ENCODE measurements around the gene RNF208.

Gene RNF208

DNA sequence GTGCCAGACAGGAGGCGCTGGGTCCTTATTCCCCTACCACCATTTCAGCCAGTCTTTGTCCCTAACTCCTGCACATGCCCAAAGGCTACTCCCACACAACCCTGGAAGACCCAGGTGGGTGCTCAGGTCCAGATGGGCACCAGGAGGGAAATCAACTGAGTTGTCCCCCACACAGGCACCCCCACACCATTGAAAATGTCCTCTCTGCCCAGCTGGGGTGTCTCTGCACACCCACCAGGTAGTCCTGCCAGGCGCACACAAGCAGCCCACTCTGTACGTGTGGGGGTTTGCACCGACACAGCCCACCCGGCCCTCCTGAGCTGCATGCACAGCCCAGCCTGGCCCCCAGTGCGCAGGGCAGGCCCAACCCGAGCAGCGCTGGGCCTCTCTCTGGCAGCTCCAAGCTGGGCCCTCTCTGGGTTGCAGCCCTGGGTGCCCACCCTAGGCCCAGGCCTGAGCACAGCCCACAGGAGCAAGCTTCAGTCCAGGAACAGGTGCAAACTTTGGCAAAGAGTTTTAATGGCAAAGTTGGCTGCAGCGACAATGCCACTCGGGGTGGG is 2.2 kb downstream of the RNF208 start:
- H3K36me3 ChIP-seq (ENCODE audit: control insufficient read depth, low read depth, low read length), result peaks cover 3% of the 10 kb centered on the region
- H3K9me3 ChIP-seq (ENCODE audit: control insufficient read depth, low read depth, low read length), result no peaks in the 10 kb centered on the region
- no peaks in the 10 kb centered on the region for H3K4me1 ChIP-seq (ENCODE audit: control insufficient read depth, low read depth, low read length)
- no peak overlapping the region for H3K27ac ChIP-seq (ENCODE audit: low read length)
- H3K9ac ChIP-seq (ENCODE audit: low read length), result no peak overlapping the region
- H3K4me3 ChIP-seq (ENCODE audit: low read length), result no peak overlapping the region
- peaks cover 8% of the 10 kb centered on the region for H3K27me3 ChIP-seq (ENCODE audit: control insufficient read depth, insufficient read depth, low read length)

DNA sequence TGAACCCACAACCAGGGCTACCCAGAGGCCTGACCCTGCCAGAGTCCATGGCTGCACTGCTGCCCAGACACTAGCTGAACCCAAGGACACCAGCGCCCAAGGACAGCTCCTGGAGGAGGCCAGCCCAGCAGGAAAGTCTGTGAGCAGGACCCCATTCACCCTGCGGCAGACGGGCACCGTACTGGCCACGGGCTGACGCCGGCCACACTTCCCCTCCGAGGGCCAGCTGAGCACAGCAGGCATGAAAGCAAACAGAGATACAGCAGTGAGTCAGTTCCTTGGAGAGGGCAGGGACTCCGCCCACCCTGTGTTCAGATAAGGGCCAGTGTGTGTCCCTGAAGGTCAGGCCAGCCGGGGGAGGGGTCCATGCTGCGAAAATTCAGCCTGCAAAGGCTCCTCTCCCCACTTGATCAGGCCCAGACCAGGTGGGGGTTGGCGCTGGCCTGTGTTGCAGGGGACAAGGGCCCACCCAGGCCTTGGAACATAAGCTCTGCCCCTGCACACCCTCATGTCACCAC is 3.2 kb downstream of the RNF208 start:
- H3K36me3 ChIP-seq (ENCODE audit: control insufficient read depth, low read depth, low read length), result peaks cover 9% of the 10 kb centered on the region
- H3K27ac ChIP-seq (ENCODE audit: low read length), result no peak overlapping the region
- peaks cover 8% of the 10 kb centered on the region for H3K27me3 ChIP-seq (ENCODE audit: control insufficient read depth, insufficient read depth, low read length)
- no peaks in the 10 kb centered on the region for H3K9me3 ChIP-seq (ENCODE audit: control insufficient read depth, low read depth, low read length)
- H3K4me3 ChIP-seq (ENCODE audit: low read length), result no peak overlapping the region
- no peak overlapping the region for H3K9ac ChIP-seq (ENCODE audit: low read length)
- H3K4me1 ChIP-seq (ENCODE audit: control insufficient read depth, low read depth, low read length), result no peaks in the 10 kb centered on the region

DNA sequence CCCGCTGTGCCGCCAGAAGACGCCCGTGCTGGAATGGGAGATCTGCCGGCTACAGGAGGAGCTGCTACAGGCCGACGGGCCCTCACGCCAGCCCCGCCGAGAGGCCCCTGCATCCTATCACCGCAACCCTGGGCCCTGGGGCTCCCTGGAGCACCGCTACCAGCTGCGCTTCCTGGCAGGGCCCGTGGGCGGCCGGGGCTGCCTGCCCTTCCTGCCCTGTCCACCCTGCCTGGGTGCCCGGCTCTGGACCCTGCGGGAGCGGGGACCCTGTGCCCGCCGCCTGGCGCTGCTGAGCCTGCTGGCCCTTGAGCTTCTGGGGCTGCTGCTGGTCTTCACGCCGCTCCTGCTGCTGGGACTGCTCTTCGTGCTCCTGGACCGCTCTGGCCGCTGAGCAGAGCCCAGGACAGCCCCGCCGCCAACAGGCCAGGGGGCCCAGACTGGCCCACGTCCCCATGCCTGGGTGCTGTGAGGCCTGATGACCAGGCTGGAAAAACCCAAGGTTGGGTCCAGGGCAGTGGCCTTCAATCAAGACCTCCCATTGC is 3.8 kb downstream of the RNF208 start:
- no peak overlapping the region for H3K4me3 ChIP-seq (ENCODE audit: low read length)
- H3K27ac ChIP-seq (ENCODE audit: low read length), result no peak overlapping the region
- peaks cover 9% of the 10 kb centered on the region for H3K36me3 ChIP-seq (ENCODE audit: control insufficient read depth, low read depth, low read length)
- H3K9me3 ChIP-seq (ENCODE audit: control insufficient read depth, low read depth, low read length), result no peaks in the 10 kb centered on the region
- H3K27me3 ChIP-seq (ENCODE audit: control insufficient read depth, insufficient read depth, low read length), result peaks cover 8% of the 10 kb centered on the region
- H3K4me1 ChIP-seq (ENCODE audit: control insufficient read depth, low read depth, low read length), result no peaks in the 10 kb centered on the region
- no peak overlapping the region for H3K9ac ChIP-seq (ENCODE audit: low read length)

DNA sequence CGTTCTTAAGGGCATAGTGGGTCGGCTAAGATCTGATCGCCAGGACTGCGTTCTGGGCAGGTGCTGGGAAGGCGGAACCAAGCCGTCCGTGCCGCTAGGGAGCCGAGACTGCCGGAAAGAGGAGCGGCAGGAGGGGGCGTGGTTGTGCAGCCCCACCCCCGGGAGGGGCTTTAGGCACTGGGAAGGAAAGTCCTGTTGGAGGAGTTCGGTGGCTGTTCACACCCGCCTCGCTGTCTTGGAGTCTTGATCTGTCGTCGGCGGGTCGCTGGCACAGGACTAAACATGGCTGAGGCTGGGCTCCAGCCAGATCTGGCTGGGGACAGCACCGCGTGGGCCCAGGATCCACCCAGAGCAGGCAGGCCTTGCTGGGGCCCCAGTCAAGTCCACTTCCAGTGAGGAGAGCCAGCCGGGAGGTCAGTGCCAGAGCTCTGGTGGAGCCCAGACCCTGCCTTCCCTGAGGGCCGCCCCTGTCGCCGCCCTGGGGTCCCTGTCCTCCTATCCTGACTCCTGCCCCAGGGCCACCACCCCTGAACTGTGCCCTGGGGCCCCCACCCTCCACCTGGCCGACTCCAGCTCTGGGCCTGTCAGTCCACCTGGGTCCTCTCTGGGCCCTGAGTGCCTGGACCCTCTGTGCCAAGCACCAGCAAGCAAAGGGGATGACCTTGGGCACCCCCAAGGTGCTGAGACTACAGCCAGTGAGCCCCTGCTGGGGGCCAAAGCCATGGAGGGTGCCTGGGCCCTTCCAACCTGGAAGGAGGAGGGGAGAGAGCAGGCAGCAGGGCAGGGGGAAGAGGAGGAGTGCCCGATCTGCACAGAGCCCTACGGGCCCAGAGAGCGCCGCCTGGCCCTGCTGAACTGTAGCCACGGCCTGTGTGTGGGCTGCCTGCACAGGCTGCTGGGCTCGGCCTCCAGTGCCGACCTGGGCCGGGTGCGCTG is 4.5 kb downstream of the RNF208 start:
- Histone ChIP-seq H3K9me3 (ENCODE audit: control insufficient read depth, low read depth, low read length) (no peaks in the 10 kb centered on the region), H3K36me3 (ENCODE audit: control insufficient read depth, low read depth, low read length) (peaks cover 9% of the 10 kb centered on the region), H3K4me3 (ENCODE audit: low read length) (no peak overlapping the region), H3K4me1 (ENCODE audit: control insufficient read depth, low read depth, low read length) (no peaks in the 10 kb centered on the region), H3K9ac (ENCODE audit: low read length) (no peak overlapping the region), H3K27me3 (ENCODE audit: control insufficient read depth, insufficient read depth, low read length) (peaks cover 3% of the 10 kb centered on the region), H3K27ac (ENCODE audit: low read length) (no peak overlapping the region)

DNA sequence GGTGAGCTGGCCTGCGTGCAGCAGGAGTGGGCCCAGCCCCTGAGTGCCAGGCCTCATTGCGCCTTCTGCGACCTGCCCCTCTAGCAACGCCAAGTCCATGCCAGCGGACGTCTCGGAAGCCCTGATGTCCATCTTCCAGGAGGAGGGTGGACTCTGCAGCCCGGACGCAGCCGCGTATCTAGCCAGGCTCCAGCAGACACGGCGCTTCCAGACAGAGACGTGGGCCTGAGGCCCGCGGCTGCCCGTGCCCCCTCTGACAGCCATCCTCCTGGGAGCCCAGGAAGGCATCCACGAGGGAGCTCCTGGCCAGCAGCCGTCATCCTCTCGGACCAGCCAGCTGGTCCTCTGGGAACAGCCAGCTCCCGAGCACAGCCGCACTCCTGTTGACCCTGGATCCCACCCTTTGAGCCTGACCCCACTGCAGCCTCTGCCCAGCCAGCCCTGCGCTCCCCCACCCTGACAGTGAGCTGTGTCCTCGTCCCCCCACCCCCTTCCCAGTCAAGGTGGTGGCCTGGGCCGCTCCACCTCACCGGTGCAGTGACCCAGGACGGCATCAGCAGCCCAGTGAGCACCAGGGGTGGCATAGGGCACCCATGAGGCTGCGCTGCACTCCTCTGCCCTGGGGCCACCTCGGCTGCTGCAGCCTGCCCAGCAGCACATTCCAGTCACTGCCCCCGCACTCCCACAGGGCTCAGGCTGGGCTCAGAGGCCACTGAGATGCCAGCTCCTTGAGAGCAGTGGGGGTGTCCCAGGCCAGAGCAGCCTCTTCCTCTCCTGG is 5.7 kb downstream of the RNF208 start:
- no peaks in the 10 kb centered on the region for H3K4me1 ChIP-seq (ENCODE audit: control insufficient read depth, low read depth, low read length)
- H3K9ac ChIP-seq (ENCODE audit: low read length), result no peak overlapping the region
- peaks cover 9% of the 10 kb centered on the region for H3K36me3 ChIP-seq (ENCODE audit: control insufficient read depth, low read depth, low read length)
- H3K9me3 ChIP-seq (ENCODE audit: control insufficient read depth, low read depth, low read length), result no peaks in the 10 kb centered on the region
- no peaks in the 10 kb centered on the region for H3K27me3 ChIP-seq (ENCODE audit: control insufficient read depth, insufficient read depth, low read length)
- H3K27ac ChIP-seq (ENCODE audit: low read length), result no peak overlapping the region
- H3K4me3 ChIP-seq (ENCODE audit: low read length), result no peak overlapping the region

DNA sequence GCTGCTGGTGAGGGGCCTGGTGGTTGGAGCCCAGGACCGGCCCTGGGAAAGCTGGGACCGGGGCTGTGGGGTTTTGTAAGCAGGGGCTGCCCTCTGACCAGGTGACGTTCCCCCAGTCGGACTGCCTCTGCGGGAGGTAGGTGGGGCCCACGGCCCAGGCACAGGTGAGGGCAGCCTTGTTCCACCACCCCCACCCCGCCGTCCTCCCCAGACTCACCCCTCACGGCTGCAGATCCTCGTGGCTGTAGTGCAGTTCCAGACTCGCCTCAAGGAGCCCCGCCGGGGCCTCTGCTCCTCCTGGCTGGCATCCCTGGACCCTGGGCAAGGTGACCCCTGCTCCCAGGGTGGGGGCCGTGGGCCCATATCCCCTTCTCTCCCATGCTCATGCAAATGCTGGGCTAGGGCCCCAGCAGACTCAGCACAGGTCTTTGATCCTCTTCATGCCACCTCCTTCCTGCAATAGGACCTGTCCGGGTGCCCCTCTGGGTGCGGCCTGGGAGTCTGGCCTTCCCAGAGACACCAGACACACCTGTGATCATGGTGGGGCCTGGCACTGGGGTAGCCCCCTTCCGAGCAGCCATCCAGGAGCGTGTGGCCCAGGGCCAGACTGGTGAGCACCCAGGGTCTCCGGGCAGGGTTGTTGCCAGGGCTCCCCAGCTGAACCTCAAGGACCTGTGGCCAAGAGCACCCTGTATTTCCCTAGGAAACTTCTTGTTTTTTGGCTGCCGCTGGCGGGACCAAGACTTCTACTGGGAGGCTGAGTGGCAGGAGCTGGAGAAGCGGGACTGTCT is 6.6 kb downstream of the RNF208 start:
- Histone ChIP-seq H3K27ac (ENCODE audit: low read length) (no peak overlapping the region), H3K4me3 (ENCODE audit: low read length) (no peak overlapping the region), H3K36me3 (ENCODE audit: control insufficient read depth, low read depth, low read length) (peaks cover 9% of the 10 kb centered on the region), H3K9ac (ENCODE audit: low read length) (no peak overlapping the region), H3K9me3 (ENCODE audit: control insufficient read depth, low read depth, low read length) (no peaks in the 10 kb centered on the region), H3K27me3 (ENCODE audit: control insufficient read depth, insufficient read depth, low read length) (no peaks in the 10 kb centered on the region), H3K4me1 (ENCODE audit: control insufficient read depth, low read depth, low read length) (no peaks in the 10 kb centered on the region)

DNA sequence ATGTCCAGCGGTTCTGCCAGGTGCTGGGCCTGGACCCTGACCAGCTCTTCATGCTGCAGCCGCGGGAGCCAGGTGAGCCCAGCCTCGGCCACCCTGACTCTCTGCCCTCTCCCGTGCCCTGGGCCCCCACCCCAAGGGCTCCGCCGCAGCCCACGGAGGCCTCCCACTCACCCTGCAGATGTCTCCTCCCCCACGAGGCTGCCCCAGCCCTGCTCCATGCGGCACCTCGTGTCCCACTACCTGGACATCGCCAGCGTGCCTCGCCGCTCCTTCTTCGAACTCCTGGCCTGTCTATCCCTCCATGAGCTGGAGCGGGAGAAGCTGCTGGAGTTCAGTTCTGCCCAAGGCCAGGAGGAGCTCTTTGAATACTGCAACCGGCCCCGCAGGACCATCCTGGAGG is 7.4 kb downstream of the RNF208 start:
- H3K27me3 ChIP-seq (ENCODE audit: control insufficient read depth, insufficient read depth, low read length), result no peaks in the 10 kb centered on the region
- H3K4me1 ChIP-seq (ENCODE audit: control insufficient read depth, low read depth, low read length), result no peaks in the 10 kb centered on the region
- no peaks in the 10 kb centered on the region for H3K9me3 ChIP-seq (ENCODE audit: control insufficient read depth, low read depth, low read length)
- H3K9ac ChIP-seq (ENCODE audit: low read length), result no peak overlapping the region
- H3K36me3 ChIP-seq (ENCODE audit: control insufficient read depth, low read depth, low read length), result peaks cover 15% of the 10 kb centered on the region
- H3K27ac ChIP-seq (ENCODE audit: low read length), result no peak overlapping the region
- H3K4me3 ChIP-seq (ENCODE audit: low read length), result no peak overlapping the region

DNA sequence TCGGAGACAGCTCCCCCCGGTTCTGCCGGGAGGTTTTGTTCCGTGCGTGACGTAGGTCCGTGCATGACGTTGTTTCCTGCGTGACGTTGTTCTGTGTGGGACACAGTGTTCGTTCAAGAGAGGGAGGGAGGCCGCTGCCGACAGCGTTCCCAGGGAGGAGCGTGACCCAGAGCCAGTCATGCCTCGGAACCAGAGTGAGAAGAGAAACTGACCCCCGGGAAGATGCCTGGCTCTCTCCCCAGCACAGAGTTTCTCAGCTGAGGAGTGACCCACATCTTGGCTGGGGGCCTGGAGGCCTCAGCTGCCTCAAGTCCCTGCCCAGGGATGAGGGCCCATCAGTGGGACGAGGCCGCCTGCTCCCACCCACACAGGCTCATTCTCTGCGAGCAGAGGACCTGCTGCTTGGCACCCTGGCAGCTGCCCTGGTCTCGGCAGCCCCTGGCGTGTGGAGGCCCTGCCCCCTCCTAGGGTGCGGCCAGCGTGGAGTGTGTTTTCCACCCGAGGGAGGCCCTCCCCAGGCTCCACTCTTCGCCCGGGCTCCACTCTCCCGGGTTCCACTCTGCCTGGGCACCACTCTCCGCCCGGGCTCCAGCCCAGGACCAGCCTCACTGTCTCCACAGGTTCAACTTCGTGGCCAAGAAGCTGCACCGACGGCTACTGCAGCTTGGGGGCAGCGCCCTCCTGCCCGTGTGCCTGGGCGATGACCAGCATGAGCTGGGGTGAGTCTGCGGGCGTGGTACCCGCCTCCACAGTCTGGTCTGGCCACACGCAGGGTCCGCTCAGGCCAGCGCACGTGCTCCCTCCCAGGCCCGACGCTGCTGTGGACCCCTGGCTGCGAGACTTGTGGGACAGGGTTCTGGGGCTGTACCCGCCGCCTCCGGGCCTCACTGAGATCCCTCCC is 8.6 kb downstream of the RNF208 start:
- Histone ChIP-seq H3K27me3 (ENCODE audit: control insufficient read depth, insufficient read depth, low read length) (no peaks in the 10 kb centered on the region), H3K27ac (ENCODE audit: low read length) (no peak overlapping the region), H3K4me1 (ENCODE audit: control insufficient read depth, low read depth, low read length) (no peaks in the 10 kb centered on the region), H3K36me3 (ENCODE audit: control insufficient read depth, low read depth, low read length) (peaks cover 15% of the 10 kb centered on the region), H3K9ac (ENCODE audit: low read length) (no peak overlapping the region), H3K9me3 (ENCODE audit: control insufficient read depth, low read depth, low read length) (no peaks in the 10 kb centered on the region), H3K4me3 (ENCODE audit: low read length) (no peak overlapping the region)

DNA sequence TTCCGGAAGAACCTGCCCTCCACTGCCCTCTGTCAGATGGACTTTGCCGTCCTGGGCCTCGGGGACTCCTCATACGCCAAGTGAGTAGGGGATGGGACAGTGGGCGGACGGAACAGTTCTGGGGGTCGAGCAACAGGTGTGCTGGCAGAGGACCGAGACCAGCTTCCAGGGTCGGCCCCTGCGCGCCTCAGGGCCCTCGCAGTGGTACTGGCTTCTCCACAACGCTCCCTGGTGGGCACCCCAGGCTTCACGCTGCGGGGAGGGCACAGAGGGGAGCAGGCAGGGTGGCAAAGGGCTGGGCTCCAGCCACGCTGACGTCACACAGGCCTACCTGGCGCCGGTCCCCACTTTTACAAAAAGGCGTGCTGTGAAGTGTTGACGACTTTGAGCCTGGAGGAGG is 9.5 kb downstream of the RNF208 start:
- no peak overlapping the region for H3K4me3 ChIP-seq (ENCODE audit: low read length)
- H3K9ac ChIP-seq (ENCODE audit: low read length), result no peak overlapping the region
- no peak overlapping the region for H3K27ac ChIP-seq (ENCODE audit: low read length)
- H3K36me3 ChIP-seq (ENCODE audit: control insufficient read depth, low read depth, low read length), result peaks cover 15% of the 10 kb centered on the region
- H3K9me3 ChIP-seq (ENCODE audit: control insufficient read depth, low read depth, low read length), result no peaks in the 10 kb centered on the region
- H3K4me1 ChIP-seq (ENCODE audit: control insufficient read depth, low read depth, low read length), result no peaks in the 10 kb centered on the region
- no peaks in the 10 kb centered on the region for H3K27me3 ChIP-seq (ENCODE audit: control insufficient read depth, insufficient read depth, low read length)

DNA sequence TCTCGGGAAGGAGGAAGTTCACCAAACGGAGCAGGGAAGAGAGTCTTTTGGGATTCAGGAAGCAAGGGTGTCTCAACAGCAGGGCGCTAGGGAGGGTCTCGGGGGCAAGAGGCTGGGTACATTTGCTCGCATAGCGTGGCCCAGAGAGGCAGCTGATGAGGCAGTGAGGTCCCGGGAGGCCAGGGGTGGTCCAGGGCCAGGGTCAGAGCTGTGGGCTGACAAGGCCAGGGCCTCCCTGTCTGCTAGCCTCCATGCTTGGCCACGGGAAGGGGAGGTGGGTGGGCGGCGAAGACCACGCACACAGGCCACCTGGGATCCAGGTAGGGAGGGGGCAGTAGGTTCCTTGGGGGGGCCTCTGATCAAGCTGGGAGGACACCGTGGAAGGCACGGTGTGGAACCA is 10.5 kb downstream of the RNF208 start:
- H3K4me3 ChIP-seq (ENCODE audit: low read length), result no peak overlapping the region
- no peaks in the 10 kb centered on the region for H3K9me3 ChIP-seq (ENCODE audit: control insufficient read depth, low read depth, low read length)
- no peaks in the 10 kb centered on the region for H3K27me3 ChIP-seq (ENCODE audit: control insufficient read depth, insufficient read depth, low read length)
- no peak overlapping the region for H3K27ac ChIP-seq (ENCODE audit: low read length)
- peaks cover 1% of the 10 kb centered on the region for H3K4me1 ChIP-seq (ENCODE audit: control insufficient read depth, low read depth, low read length)
- H3K9ac ChIP-seq (ENCODE audit: low read length), result no peak overlapping the region
- peaks cover 15% of the 10 kb centered on the region for H3K36me3 ChIP-seq (ENCODE audit: control insufficient read depth, low read depth, low read length)
